Glomerular visceral epithelial cell (primary cell): ENCODE measurements around the gene CD58.
"Not testable (repeated sequence)": the region's sequence is repeated elsewhere in the genome, so short reads cannot be mapped to it uniquely, and the experiment has no call there.

Experiments
- DNase-seq: peaks from one replicate; pipeline ENCODE4 v3.0.0-alpha.2; 2016; ENCODE audit errors: extremely low spot score

Gene CD58, protein sequence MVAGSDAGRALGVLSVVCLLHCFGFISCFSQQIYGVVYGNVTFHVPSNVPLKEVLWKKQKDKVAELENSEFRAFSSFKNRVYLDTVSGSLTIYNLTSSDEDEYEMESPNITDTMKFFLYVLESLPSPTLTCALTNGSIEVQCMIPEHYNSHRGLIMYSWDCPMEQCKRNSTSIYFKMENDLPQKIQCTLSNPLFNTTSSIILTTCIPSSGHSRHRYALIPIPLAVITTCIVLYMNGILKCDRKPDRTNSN

DNA sequence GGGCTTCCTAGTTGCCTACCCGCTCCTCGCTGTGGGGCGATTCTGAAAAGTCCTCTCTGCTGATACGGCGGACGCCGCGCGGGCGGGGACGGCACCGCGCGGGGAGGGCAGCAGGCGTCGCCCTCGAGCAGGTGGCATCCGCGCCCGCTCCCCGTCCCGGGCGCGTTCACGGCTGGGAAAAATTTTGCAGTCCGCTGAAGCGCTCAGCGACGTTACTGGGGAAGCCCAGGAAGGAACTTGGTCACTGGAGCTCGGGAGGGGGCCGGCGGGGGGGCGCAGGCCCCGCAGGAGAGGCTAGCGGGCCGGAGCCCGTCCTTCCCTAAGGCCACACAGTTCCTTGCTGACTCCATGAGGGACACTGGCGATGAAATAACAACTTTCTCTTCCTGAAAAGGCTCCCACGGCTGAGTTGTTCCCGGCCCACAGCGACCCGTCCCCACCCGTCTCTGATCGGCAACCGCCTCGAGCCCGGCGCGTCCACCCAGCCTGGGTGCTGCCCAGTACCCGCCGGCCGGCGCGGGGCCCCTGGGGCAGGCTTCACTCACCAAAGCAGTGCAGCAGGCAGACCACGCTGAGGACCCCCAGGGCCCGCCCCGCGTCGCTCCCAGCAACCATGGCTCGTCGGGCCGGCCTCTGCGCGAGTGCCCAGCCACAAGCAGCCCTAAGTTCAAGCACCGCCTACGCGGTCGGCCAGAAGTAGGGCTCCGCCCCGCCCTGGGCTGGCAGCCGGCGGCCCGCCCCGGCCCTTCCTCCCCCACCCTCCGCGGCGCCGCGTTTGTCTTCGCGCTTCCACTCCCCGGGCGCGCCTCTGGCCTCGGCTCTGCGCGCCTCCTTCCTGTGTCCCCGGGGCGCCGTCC lies at the start of gene CD58:
TSS of gene CD58 (minus strand) at position 669 of the 857 bp plus-strand sequence. CDS start at position 615, 54 bp downstream.
- DNase-seq = peak; percentile 91

DNA sequence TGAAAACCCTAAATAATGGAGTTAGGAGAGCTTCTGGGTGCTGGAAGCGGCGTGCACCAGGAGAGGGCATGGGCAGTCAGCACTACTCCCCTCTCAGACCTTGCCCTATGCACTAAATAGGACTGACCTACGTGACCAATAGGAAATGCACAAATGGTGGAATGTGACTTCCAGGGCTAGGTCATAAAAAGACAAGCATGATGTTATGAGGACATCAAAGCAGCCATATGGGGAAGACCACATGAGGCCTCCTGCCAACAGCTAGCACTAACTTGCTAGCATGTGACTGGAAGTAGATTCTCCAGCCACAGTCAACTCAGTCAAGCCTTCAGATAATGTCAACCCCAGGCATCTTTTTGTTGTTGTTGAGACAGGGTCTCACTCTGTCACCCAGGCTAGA lies 49.6 kb upstream of the CD58 start:
- not testable (repeated sequence) for DNase-seq

DNA sequence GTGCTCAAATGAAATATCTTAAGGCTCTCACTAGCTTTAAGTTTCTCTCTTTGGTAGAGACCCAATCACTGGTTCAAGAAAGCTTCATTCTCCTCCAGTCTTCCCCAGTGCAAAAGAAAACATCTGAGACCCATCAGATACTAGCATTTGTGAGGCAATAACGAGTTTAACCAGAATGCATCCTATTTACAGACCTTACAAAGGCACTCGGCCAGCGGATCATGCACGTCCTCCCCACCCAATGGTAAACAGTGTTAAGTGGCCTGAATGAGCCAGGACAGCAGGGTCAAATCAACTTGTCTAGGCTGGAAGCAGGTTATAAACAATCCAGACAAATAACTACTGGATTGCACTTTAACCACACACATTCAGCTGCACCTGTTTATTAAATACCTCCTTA lies 48.3 kb upstream of the CD58 start:
- DNase-seq = not testable (repeated sequence)

DNA sequence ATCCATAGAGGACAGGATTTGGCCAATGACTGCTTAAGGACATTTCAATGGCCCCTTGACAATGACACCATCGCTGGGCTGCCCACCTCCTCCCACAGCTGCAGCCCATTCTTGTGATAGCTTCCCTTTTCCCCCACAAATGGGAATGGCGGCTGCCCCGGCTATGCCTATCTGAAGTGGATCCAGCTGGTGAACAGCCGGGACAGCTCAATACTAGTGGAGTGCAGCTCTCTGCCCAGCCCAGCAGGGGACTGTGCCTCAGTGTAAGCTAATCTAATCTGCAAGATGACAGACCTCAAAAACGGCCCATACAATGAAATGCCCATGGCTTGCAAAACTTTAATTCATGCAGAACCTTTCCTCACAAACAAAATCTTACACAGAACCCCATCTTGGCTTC lies 47.0 kb upstream of the CD58 start:
- not testable (repeated sequence) for DNase-seq

DNA sequence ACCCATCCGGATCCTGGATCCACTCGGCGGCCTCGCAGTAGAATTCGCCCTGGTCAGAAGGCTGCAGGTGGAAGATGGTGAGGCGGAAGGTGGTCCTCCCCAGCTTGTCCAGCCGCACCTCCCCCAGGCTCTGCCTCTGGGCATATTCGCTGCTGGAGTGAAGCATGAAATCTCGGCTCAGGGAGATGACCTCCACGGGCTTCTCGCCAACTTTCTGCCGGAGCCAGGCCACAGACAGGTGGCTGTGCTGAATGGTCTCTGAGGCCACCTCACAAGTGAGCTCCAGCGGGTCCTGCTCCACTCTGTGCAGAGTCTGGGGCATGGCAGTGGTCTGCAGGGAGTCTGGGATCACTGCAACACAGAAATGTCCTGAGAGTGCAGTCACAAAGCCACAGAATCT lies 43.0 kb upstream of the CD58 start:
- DNase-seq = not testable (repeated sequence)

DNA sequence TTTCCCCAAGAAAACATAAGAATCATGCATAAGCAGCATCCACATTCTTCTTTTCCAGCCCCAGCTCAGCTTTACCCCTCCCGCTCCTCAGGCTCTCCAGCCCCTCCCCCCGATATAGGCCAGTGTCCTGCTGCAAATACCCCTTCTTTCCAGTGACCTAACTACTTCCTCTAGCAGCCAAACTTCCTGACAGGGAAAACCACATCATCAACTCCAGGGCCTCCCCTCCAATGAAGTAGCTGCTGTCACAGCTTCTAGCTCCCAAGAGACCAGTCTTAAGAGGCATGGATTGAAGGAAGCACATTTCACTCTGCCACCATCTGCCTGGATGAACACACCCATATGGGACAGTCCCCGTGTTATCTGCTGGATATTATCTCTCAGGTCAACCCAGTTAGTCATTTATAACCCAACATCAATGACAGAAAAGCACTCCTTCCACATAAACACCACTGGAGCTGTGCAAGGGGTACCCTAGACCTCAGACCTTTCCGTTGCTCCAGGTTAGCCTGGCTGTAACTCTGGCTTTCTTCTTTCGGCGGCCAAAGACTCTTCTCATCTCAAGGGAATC lies 39.1 kb upstream of the CD58 start:
- not testable (repeated sequence) for DNase-seq

DNA sequence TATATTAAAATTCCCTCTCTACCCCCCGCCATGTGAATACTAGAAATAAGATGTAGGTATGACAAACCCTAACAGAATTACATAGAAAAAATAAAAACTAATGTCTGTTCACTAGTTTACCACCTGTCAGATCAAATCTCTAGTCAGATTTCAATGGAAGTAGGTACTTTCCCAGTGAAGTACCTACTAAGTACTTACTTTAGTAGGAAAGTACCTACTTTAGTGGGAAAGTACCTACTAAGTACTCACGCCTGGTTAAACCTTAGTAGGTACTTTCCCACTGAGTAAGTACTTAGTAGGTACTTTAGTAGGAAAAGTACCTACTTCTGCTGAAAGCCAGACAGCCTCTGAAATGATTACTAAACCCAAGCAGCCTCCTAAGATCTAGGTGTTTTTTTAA lies 38.0 kb upstream of the CD58 start:
- DNase-seq = not testable (repeated sequence)

DNA sequence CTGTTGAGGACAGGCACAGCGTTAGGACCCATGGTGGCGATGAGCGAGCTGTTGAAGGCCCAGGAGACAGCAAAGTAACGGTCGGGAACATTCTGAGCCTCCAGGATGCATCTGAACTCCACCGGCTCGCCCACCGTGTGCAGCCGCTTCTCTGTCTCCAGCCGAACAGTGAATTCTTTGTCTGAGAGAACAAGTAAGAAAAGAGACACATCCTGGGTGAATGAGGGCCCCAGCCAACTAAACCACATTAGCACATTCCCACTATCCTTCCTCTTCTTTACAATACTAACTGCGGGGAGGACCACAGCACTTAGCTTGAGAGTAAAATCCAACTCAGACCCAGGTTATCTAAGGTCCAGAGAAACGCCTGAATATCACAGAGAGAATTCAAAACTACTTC lies 37.3 kb upstream of the CD58 start:
- not testable (repeated sequence) for DNase-seq

DNA sequence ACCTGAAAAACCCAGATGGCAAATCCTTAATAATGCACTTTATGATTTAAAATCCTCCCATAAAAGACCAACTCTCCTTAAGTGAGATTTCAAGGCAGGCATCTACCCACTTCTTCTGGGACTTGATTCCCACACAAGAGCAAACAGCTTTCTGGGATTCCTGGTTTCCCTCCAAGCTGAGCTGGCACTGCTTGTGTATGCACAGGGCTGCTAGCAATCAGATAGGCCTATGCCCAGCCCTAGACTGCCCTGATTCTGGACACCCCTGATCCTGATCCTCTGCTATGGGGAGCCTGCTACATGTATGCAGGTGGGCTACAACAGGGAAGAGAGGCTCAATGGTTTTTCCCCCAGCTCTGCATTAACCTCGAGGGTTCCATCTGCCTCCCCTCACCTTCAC lies 36.6 kb upstream of the CD58 start:
- DNase-seq = not testable (repeated sequence)

DNA sequence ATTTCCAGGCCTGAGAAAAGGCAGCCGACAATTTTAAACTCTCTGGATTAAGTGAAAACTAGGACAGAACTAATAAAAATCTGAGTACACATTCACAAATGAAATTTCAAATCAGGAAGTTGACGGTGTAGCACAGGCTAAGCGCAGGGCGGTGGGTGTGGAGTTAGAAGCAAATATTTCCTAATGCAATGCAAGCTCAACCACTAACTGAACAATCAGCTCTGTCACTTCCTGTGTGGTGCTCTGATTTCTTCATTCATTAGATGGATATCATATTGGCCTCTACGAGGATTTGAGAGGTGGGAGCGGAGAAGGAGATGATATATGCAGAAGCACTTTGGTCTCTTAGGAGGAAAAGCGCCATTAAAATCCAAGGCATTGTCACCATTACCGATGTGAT lies 35.2 kb upstream of the CD58 start:
- not testable (repeated sequence) for DNase-seq

DNA sequence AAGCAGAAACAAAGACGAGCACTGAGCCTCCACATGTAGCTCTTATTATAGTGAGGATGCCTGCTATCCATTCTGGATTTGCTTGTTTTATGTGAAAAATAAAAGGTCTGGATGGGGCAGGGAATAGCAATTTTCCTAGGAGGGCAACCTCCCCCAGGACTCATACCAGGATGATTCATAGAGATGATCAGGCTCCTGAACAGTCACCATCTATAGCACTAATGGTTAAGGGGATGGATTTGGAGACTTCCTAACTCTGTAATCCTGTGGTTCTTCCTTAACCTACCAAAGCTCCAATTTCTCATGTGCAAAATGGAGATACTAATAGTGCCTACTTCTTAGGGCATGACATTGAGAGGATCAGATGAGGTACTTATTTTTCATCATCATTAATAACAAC lies 34.5 kb upstream of the CD58 start:
- no peak for DNase-seq

DNA sequence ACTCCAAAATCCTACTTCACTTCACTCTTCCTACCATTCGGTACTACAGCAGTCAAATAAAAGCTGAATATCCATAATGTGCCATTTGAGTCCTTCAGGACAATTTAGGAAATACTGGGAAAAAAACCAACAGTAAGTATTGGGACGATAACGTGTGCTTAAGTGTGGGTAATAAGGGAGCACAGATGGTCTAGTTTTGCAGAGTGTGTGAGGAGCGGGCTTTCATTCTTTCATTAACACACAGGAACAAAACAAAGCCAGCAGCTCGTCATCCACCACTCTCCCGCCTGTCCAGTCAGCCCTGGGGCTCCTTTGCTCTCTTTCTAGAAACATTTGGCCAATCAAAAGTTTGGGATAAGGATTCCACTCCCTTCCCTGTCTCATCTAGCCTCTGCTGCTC lies 33.6 kb upstream of the CD58 start:
- not testable (repeated sequence) for DNase-seq

DNA sequence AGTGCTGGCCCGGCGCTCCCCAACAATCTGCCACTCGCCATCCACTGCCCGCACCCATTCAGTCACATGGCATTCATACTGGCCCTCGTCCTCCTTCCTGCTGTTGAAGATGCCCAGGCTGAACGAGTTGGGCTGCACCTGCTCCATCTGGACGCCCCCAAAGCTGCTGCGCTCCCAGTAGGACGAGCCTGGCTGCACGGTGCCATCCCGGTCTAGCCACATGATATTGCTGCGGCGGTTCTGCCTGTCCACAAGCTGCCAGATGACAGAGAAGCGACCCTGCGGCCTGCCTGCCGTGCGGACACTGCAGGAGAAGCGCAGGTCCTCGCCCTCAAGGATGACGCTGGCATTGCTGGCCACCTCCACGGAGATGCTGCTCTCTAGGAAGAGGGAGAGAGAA lies 32.8 kb upstream of the CD58 start:
- DNase-seq = not testable (repeated sequence)

DNA sequence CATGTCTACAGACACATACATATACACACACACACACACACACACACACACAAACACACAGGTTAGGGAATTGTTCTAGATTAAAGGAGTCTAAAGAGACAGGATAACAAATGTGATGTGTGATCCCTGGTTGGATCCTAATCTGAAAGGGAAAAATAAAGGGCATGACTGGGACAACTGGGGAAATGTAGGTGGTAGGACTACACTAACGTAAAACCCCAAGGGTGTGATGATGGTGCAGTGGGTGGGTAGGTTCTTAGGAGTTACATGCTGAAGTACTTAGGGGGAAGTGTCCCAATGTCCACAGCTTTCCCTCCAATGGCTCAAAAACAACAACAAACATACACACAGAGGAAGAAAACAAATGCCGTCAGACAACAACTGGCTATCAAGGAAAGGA lies 28.5 kb upstream of the CD58 start:
- DNase-seq = not testable (repeated sequence)

DNA sequence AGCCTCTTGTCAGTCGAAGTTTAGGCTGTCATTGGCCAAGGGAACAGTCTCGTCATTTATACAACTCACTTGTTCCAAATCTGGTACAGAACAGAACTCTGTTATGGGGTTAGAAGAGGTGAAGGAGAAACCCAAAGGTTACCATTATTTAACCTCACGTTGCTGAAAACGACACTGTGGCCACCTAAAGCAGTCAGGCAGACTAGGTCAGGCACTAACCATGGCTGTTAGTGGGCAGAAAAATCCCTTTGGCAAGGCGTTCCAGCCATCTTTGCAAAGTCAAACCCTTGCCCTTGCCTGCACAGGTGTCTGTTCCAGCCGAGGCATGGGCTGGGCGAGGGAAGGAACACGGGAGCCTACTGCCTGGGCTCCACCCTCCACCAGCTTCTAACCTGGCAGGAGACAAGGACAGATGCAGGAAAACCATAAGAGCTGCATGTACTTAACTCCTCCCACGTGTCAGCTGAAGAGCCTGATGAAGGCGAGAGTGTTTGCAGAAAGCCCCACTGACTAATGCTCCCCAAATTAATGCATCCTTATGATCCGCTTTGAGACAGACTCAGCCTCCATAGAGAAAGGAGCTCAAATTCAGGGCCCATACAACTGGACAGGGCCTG lies 27.7 kb upstream of the CD58 start:
- DNase-seq = not testable (repeated sequence)

DNA sequence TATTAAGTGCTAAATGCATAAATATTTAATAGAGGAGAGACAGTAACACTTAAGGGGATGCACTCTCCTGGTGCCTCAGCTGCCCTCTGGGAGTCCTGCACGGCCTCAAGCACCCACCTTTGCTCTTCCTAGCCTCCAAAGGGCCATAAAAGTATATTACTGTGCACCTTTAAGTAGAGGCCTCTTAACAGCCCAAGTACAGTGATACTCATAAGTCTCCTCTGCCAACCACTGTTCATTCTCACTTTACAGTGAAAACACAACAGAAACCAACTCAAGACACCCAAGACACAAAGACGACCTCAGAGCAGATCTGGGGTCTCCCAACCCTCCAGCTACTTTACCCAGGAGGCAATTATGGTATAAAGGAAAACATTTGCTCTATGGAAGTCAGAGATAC lies 26.6 kb upstream of the CD58 start:
- DNase-seq = not testable (repeated sequence)

DNA sequence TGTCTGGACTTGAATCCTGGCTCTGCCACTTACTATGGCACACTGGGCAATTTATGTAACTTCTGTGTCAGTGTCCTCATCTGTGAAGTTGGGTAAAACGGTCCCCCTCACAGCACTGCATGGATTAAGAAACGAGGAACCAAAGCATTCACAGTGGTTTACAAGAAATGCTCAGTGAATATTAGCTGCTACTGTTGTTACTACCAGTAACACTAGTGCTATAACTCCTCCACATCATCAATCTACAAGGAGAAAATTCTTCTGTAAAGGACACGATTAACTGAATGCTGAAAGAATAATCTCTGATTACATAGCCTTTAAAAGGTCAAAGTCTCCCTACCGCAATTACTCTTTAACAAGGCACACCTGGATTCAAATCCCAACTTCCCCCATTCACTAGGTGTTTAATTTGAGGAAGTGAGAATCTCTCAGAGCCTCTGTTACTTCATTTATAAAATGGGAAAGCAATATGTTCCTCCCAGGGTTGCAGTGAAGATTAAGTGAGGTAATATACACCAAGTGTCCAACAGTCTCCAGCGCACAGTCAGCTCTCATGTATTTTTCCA lies 26.0 kb upstream of the CD58 start:
- not testable (repeated sequence) for DNase-seq

DNA sequence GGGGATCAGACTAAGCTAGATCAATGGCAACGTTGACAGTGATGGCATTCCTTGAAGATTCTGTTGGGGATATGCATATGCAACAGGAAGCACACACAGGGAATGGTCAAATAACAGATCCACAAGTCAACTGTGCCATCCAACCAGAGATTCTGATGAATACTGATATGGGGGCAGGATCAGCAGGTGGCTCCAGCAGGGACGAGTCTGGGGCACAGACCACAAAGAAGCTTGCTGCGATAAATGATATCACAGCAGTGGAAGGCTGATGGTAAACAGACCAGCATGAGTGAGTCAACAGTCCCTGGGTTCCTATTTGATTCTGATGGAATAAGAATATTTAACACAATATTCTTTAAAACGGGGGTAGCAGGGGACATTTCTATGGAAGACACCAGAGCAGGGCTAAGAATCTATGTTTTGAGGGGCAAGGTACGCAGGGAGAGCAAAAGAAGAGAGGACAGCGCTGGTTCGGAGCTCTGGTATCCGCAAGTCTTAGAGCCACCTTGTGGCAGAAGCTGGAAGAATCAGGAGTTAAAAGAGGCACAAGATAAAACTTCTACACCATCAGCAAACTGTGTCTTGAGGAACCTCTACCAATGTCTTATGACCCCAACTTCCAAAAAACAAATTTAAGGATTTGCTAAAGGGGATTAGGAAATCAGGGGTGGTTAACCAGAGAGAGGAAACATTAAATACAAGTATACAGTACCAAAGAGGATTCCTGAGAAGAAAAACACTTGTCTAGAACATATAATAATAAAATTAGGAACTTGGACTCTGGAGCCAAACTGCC lies 25.3 kb upstream of the CD58 start:
- peak; percentile 31 for DNase-seq

DNA sequence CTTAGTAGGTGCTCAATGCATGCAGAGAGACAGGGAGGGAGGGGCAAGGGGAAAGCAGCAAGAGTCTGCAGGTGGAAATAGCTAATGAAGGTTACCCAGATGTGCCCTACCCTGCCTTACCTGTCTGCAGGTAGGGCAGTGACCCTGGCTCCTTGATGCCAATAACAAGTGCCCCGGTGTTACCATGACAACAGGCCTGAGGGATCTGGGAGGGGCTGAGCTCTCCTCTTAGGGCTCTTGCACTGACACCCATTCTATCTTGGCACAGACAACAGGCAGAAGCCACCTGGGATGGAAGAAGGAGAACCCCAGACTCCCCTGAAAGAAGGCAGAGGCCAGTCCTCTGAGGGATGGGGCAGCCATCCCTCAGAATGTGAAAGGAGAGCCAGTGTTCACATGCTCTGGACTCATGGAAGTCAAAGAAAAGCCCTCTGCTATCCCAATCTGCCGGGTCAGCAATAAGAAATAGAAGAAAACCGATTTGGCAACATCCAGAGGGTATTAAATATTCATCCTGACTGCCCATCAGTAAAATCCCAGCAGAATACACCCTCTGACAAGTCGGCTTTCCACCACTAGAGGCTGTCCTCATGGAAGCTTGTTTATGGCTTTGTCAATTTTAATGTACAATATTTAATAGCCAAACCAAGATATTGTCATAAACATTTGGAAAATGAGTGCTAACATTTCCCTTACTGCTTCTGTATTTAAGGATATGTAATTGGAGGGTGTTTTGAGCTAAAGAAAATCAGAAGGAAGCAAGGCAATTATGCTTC lies 24.4 kb upstream of the CD58 start:
- not testable (repeated sequence) for DNase-seq

DNA sequence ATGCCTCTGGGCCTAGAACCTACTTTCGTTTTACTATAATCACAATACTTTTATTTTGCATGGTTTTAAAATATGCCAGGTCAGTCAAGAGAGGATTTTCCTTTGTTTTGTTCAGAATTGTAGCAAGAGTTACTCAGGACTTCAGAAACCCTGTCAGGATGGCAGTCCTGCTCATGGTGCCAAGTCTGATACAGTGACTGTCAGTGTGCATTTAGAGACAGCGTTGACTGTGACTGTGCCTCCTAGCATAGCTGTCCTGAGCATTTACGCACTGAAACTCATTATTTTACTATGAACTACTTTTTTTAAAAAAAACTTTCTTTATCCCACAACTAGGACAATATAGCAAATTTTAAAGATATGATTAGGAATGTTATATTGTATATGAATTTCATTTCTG lies 23.2 kb upstream of the CD58 start:
- DNase-seq = not testable (repeated sequence)
